IPS-18c (cell line): ENCODE results near the gene CHST13.

Source experiments
- H3K4me3 ChIP-seq: 2 replicates; pipeline ENCODE4 v1.7.0; 2013; ENCODE audit warnings: low read depth, mild to moderate bottlenecking, low read length, moderate library complexity; ENCODE audit not compliant: insufficient read depth
- H3K9me3 ChIP-seq: one replicate; pipeline ENCODE4 v1.6.1; 2013; ENCODE audit warnings: mild to moderate bottlenecking, low read length, moderate library complexity; ENCODE audit not compliant: control insufficient read depth, insufficient read depth

The CHST13 gene

GRCh38 chr3:126542340-126543241 is 18.6 kb downstream of the CHST13 start:
- no peak overlapping the region for H3K4me3 ChIP-seq
- H3K9me3 ChIP-seq: peaks cover 2% of the 10 kb centered on the region

GRCh38 chr3:126543457-126544061 is 19.6 kb downstream of the CHST13 start:
- peaks cover 2% of the 10 kb centered on the region for H3K9me3 ChIP-seq
- H3K4me3 ChIP-seq: no peak overlapping the region

DNA sequence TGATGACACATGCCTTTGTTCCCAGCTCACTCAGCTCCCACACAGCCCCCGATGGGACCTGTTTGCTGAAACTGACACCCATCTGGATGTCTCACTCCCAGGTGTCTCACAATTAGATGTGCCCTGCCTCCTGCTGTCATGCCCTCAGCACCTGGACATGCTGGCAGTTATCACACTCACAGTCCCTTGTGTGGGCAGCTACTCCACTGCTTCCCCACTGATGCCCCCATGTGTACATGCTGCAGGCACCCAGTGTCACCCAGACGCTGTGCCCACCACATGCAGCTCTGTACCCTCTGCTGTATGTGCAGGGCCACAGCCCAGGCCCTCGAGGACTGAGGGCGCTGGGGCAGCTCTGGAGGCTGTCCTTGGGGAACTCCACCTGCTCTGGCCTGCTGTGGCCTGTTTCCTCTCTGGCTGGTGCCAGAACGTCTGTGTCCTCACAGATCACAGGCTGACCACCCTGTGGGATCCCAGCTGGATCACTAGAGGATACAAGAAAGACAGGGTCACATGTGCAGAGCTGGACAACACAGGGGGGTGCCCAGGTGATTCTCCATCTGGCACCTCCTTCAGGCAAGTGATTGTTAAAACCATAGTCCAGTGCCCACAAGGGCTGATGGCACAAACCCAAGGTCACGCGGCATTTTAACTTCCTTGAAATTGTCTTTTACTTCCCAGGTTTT is 20.8 kb downstream of the CHST13 start:
- Histone ChIP-seq H3K4me3 (no peak overlapping the region), H3K9me3 (peaks cover 2% of the 10 kb centered on the region)

DNA sequence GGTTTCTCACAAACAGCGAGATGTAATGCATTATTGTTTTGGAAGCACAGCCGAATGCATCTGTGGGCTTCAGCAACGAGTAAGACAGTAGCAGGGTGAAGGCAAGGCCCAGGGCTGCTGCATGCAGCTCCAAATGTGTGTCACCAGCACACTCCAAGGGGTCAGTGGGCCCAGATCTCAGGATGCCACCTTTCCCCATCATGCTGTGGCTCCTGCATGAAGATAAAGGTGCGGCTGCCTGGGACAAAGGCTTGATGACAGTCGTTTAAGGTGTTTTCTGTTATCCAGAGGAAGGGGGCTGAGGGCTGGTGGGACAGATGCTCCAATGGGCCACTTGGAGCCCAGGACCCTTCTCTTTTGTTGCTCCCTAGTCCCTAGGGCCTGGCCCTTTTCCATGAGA is 21.6 kb downstream of the CHST13 start:
- no peak overlapping the region for H3K4me3 ChIP-seq
- H3K9me3 ChIP-seq: peaks cover 2% of the 10 kb centered on the region

GRCh38 chr3:126546013-126546412 is 22.1 kb downstream of the CHST13 start:
- peaks cover 2% of the 10 kb centered on the region for H3K9me3 ChIP-seq
- H3K4me3 ChIP-seq: no peak overlapping the region

GRCh38 chr3:126546549-126547239 is 22.7 kb downstream of the CHST13 start:
- Histone ChIP-seq H3K4me3 (no peak overlapping the region), H3K9me3 (no peaks in the 10 kb centered on the region)

GRCh38 chr3:126547721-126548120 is 23.8 kb downstream of the CHST13 start:
- no peaks in the 10 kb centered on the region for H3K9me3 ChIP-seq

GRCh38 chr3:126548556-126549466 is 24.9 kb downstream of the CHST13 start:
- H3K9me3 ChIP-seq: no peaks in the 10 kb centered on the region
- H3K4me3 ChIP-seq: no peak overlapping the region

More at GRCh38 chr3:126547721-126548120, 23.8 kb downstream of the CHST13 start:
- no peak overlapping the region for H3K4me3 ChIP-seq

GRCh38 chr3:126549861-126550487 is 26.0 kb downstream of the CHST13 start:
- H3K4me3 ChIP-seq: no peak overlapping the region
- H3K9me3 ChIP-seq: no peaks in the 10 kb centered on the region

DNA sequence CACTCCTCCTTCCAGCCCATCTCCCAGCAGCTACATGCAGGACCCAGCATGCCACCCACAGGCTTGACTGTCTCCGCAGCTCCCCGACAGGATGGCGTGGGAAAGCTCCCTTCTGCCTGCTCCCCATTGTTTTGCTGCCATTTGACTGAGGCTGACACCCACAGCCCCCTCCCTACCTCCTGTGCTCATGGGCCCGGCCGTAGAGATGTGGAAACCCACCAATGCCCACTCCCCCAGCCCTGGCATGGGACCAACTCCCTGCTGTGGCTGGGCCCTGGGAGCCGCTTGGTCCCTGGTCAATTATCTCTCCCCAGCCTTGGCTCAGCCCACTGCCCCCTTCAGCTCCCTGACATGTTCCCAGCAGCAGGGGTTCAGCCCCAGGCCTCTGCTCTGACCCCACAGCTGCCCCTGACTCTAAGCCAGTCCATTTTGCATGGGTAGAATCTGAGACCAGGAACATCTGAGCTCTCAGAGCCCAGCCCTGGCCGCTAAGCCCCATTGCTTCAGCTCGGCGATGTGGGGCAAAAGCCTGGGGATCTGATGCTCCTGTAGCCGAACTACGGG is 26.6 kb downstream of the CHST13 start:
- H3K4me3 ChIP-seq: no peak overlapping the region
- no peaks in the 10 kb centered on the region for H3K9me3 ChIP-seq

DNA sequence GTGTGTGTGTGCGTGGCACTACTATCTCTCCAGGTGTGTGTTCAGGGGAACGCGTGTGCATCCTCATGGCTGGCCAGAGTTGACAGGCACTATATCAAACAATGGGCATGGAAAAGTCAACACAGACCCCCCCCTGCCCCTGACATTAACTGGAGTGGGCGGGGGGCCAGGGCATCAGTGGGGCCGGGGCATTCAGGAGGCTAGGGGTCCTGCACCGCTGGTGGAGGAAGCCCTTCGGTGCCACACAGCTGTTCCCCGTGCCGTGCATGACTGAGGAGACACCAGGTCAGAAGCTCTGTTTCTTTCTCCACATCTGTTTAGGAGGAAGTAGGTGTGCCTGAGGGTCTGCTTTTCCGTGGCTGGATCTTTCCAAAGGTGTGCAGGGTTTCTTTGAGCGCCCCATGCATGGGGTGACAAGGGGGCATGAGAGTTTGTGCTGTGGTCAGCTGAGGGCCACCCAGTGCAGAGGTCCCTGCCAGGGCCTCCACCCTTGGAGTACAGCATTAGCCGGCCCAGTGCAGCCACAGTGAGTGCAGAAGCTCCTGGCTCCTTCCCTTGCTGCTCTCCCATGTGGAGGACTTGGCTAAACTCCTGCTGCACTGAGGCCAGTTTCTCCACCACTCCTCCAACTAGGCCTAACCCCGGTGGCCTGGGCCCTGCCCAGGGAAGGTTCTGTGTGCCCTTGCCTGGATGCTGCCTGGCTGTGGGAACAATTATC is 27.3 kb downstream of the CHST13 start:
- no peaks in the 10 kb centered on the region for H3K9me3 ChIP-seq
- H3K4me3 ChIP-seq: no peak overlapping the region

GRCh38 chr3:126551839-126552687 is 28.1 kb downstream of the CHST13 start:
- Histone ChIP-seq H3K9me3 (no peaks in the 10 kb centered on the region), H3K4me3 (no peak overlapping the region)

GRCh38 chr3:126552688-126553283 is 28.8 kb downstream of the CHST13 start:
- Histone ChIP-seq H3K4me3 (no peak overlapping the region), H3K9me3 (no peaks in the 10 kb centered on the region)
